GM23338 (cell line): ENCODE measurements around the gene ZNF614.

Experiments
- EZH2 ChIP-seq: fragments of 200-600 bp; sonication (generic); IDR thresholded peaks from one replicate; pipeline ENCODE4 v1.8.0; 2017; ENCODE audit warnings: antibody characterized with exemption, mild to moderate bottlenecking, low read depth; ENCODE audit not compliant: unreplicated experiment
- POLR2AphosphoS5 ChIP-seq: IDR thresholded peaks from 2 replicates; pipeline ENCODE4 v1.6.1; 2016; ENCODE audit warnings: antibody characterized with exemption, low read depth
- ZNF114 ChIP-seq: fragments of 250-450 bp; sonication (Bioruptor Pico); IDR thresholded peaks from 2 replicates; pipeline ENCODE4 v1.5.0; 2020; ENCODE audit warnings: mild to moderate bottlenecking, moderate library complexity
- TF ChIP-seq, protein P1 (sequence below), 2 experiments: fragments of 200-600 bp in 1 of 2; sonication (generic) in 1 of 2; conservative IDR thresholded peaks; 2 replicates each; pipeline versions ENCODE4 v1.5.1 to v1.6.1; 2016 to 2017; ENCODE audit warnings: antibody characterized with exemption in 2 of 2, low read depth in 2 of 2, mild to moderate bottlenecking in 2 of 2, moderate library complexity in 1 of 2
- TF ChIP-seq, protein P2 (sequence below): IDR thresholded peaks from one replicate; pipeline ENCODE4 v1.6.1; 2018; ENCODE audit warnings: antibody characterized with exemption; ENCODE audit not compliant: unreplicated experiment

DNA sequence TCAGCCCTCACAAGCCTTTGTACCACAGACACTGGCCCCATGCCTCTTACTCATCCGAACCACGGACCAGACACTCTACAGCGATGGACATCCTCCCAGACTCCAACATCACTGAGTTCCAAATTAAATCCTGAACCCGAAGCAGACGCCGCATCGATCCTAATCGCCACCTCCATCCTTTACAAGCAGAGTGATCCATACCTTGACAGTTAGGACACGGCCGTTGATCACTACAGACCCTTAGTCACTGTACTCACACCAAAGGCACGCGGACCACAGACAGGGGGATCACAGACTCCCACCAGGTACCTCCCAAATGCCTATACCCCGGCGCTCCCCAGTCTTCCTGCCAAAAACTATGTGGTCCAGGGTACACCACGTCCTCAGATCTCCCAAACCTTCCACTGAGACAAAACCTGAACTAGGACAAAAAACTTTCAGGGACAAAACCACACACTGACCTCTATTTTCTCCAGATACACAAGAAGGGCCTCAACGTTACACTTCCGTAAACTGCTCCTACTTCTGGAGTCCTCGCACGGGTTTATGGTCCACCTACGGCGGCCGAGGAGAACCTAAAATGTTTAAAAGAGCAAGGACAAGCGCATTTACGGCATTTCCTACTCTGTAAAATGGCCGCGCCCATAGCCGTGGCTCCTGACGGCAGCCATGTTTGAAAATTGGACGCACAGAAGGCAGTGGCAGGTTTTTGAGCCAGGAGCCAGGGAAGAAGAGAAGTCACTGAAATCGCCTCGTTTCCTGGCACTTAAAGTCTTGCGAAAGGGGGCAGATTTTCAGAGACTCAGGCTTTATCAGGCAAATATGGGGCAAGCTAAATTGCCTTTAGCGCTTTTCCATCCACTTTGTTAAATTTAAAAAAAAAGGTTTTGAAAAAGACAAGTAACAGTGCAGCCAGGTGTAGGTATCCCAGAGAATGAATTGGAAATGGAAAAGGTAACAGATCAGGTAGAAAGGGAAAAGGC lies 41.6 kb downstream of the ZNF614 start, which contains the start of gene ZNF350:
- TF ChIP-seq, protein P1, sequence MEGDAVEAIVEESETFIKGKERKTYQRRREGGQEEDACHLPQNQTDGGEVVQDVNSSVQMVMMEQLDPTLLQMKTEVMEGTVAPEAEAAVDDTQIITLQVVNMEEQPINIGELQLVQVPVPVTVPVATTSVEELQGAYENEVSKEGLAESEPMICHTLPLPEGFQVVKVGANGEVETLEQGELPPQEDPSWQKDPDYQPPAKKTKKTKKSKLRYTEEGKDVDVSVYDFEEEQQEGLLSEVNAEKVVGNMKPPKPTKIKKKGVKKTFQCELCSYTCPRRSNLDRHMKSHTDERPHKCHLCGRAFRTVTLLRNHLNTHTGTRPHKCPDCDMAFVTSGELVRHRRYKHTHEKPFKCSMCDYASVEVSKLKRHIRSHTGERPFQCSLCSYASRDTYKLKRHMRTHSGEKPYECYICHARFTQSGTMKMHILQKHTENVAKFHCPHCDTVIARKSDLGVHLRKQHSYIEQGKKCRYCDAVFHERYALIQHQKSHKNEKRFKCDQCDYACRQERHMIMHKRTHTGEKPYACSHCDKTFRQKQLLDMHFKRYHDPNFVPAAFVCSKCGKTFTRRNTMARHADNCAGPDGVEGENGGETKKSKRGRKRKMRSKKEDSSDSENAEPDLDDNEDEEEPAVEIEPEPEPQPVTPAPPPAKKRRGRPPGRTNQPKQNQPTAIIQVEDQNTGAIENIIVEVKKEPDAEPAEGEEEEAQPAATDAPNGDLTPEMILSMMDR (conservative IDR thresholded peaks at IDR 0.05; ENCODE audit: low read depth in 2 of 2), result no peak
- no peak for TF ChIP-seq EZH2
- TF ChIP-seq POLR2AphosphoS5, result peak; percentile 8; the same call in 1 of the 2 replicates
- TF ChIP-seq, protein P2, sequence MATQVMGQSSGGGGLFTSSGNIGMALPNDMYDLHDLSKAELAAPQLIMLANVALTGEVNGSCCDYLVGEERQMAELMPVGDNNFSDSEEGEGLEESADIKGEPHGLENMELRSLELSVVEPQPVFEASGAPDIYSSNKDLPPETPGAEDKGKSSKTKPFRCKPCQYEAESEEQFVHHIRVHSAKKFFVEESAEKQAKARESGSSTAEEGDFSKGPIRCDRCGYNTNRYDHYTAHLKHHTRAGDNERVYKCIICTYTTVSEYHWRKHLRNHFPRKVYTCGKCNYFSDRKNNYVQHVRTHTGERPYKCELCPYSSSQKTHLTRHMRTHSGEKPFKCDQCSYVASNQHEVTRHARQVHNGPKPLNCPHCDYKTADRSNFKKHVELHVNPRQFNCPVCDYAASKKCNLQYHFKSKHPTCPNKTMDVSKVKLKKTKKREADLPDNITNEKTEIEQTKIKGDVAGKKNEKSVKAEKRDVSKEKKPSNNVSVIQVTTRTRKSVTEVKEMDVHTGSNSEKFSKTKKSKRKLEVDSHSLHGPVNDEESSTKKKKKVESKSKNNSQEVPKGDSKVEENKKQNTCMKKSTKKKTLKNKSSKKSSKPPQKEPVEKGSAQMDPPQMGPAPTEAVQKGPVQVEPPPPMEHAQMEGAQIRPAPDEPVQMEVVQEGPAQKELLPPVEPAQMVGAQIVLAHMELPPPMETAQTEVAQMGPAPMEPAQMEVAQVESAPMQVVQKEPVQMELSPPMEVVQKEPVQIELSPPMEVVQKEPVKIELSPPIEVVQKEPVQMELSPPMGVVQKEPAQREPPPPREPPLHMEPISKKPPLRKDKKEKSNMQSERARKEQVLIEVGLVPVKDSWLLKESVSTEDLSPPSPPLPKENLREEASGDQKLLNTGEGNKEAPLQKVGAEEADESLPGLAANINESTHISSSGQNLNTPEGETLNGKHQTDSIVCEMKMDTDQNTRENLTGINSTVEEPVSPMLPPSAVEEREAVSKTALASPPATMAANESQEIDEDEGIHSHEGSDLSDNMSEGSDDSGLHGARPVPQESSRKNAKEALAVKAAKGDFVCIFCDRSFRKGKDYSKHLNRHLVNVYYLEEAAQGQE, result no peak
- TF ChIP-seq ZNF114, result no peak
